Kidney epithelial cell (primary cell): ENCODE data around the gene ACOX3. TPM values are rescaled to one million over a fixed set of nuclear protein-coding genes. Genes with fewer than 3 reads are reported as not detected.
"Not testable (repeated sequence)": the region's sequence is repeated elsewhere in the genome, so short reads cannot be mapped to it uniquely, and the experiment has no call there.

Experiments used
- DNase-seq: peaks from one replicate; pipeline ENCODE4 v3.0.0-alpha.2; 2010; ENCODE audit warnings: low read depth
- H3K27me3 ChIP-seq: 2 replicates; pipeline ENCODE4 v1.6.0; 2011; ENCODE audit warnings: low read length; ENCODE audit not compliant: control insufficient read depth, insufficient read depth
- H3K36me3 ChIP-seq: 2 replicates; pipeline ENCODE4 v1.5.1; 2011; ENCODE audit warnings: low read length; ENCODE audit not compliant: control insufficient read depth, insufficient read depth
- H3K4me3 ChIP-seq: 2 replicates; pipeline ENCODE4 v1.5.1; 2011; ENCODE audit warnings: low read depth, mild to moderate bottlenecking, control low read depth, low read length
- total RNA-seq: library from RNA; depleted of rRNA; stranded (reverse); fragments of >200 nt; gene quantifications from 2 replicates; pipeline ENCODE4 v1.2.3, GENCODE V29; 2015
- TF ChIP-seq, protein P1 (sequence below): IDR thresholded peaks from 2 replicates; pipeline ENCODE4 v1.5.1; 2011; ENCODE audit warnings: mild to moderate bottlenecking, moderate library complexity, low read length, control low read depth, inconsistent platforms; ENCODE audit not compliant: insufficient read depth, poor library complexity, severe bottlenecking

Gene ACOX3
- 36.0 and 37.4 TPM in 2 replicates for total RNA-seq

DNA sequence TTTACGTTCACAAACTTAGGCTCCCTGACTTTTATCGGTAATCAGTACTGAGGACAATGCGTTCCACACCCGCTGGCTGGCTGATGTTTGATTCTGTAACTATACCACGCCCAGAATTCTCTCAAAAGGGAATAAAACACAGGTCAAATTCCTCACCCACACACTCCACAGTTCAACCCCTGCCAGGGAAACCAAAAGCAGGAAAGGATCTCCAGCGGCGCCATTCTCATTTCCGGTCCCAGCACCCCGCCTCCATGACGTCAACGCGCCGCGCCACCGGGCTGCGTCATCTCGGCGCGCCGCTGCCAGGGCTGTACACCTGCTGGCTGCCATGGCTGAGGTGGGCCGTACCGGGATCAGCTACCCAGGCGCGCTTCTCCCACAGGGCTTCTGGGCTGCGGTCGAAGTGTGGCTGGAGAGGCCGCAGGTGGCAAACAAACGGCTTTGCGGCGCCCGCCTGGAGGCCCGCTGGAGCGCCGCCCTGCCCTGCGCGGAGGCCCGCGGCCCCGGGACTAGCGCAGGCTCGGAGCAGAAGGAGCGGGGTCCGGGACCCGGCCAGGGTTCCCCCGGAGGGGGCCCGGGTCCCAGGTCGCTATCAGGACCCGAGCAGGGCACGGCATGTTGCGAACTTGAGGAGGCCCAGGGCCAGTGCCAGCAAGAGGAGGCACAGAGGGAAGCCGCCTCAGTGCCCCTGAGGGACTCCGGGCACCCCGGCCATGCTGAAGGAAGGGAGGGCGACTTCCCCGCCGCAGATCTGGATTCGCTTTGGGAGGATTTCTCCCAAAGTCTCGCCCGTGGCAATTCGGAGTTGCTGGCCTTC is at the start of gene ACOX3, which contains the start of gene TRMT44:
Gene ACOX3, minus strand, starts transcription at position 232 of the 820 bp plus-strand sequence. CDS start 24,202 bp downstream, outside the sequence.
Gene TRMT44, plus strand, starts transcription at position 286 of the 820 bp plus-strand sequence. Its CDS starts 46 bp downstream, at position 332.
- Histone ChIP-seq H3K27me3 (no peaks in the 10 kb centered on the region), H3K36me3 (no peaks in the 10 kb centered on the region), H3K4me3 (peak within 1 kb of the TSS; percentile 84)
- TF ChIP-seq, protein P1, sequence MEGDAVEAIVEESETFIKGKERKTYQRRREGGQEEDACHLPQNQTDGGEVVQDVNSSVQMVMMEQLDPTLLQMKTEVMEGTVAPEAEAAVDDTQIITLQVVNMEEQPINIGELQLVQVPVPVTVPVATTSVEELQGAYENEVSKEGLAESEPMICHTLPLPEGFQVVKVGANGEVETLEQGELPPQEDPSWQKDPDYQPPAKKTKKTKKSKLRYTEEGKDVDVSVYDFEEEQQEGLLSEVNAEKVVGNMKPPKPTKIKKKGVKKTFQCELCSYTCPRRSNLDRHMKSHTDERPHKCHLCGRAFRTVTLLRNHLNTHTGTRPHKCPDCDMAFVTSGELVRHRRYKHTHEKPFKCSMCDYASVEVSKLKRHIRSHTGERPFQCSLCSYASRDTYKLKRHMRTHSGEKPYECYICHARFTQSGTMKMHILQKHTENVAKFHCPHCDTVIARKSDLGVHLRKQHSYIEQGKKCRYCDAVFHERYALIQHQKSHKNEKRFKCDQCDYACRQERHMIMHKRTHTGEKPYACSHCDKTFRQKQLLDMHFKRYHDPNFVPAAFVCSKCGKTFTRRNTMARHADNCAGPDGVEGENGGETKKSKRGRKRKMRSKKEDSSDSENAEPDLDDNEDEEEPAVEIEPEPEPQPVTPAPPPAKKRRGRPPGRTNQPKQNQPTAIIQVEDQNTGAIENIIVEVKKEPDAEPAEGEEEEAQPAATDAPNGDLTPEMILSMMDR, result no peak
- no peak for DNase-seq

DNA sequence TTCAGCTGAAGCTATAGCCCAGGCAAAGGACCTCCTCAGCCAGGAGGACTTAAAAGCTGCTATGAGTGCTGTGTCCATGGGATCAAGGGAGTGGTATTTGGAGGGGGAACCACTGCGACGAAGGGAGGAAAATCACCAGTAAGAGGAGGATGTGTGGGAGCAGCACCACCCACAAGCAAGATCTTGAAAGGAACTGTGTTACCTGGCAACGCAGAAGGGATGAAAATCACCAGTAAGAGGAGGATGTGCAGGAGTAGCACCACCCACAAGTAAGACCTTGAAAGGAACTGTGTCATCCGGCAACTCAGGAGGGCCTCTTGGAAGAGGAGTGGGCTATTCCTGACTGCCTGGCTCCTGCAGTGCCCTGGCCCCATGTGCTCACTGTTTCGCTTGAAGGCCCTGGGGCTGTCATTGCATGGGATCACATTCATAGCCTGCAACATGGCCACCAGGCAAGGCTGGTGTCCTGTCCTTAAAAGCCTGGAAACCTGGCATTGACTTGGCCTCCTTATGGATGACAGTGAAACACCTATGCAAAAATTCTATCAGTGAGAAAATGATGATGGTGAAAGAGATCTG is 48.4 kb upstream of the ACOX3 start:
- no peak overlapping the region for H3K4me3 ChIP-seq
- TF ChIP-seq, protein P1, result no peak
- H3K36me3 ChIP-seq, result no peaks in the 10 kb centered on the region
- DNase-seq, result no peak
- no peaks in the 10 kb centered on the region for H3K27me3 ChIP-seq

DNA sequence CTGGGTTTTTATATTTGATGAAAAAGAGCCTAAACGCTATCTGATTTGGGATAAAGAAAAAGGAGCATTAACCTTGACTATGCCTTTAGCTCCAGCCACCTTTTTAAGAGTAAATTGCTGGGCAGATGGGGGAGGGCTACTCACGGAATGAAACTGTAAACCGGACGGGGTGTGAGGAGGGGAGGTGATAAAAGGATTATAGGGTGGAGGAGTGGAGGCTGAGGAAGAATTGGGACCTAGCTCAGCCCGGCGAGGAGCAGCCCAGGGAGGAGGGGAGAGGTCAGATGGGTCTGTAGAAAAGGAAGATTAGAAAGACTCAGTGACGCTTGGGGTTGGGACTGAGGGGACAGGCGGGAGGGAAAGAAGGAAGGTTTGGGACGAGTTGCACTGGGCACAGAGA is 46.1 kb upstream of the ACOX3 start:
- H3K4me3 ChIP-seq, DNase-seq, H3K36me3 ChIP-seq, H3K27me3 ChIP-seq: not testable (repeated sequence)

DNA sequence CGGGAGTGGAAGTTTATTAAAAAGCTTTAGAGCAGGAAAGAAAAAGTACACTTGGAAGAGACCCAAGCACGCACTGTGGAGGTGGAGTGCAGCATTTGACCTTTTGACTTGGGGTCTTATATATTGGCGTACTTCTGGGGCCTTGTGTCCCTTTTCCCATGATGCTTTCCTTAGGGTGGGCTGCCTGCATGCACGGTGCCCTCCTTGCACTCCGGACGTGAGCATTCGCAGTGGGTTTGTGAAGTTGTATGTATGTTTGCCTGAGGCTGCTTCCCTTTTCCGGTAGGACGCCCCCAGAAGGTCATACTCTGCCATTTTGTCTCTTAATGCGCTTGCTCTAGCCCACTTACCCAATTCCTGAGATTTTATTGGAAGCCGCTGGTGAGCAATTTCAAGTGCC is 39.7 kb upstream of the ACOX3 start:
- TF ChIP-seq, protein P1, result no peak
- no peaks in the 10 kb centered on the region for H3K36me3 ChIP-seq
- no peak for DNase-seq
- no peak overlapping the region for H3K4me3 ChIP-seq
- no peaks in the 10 kb centered on the region for H3K27me3 ChIP-seq

DNA sequence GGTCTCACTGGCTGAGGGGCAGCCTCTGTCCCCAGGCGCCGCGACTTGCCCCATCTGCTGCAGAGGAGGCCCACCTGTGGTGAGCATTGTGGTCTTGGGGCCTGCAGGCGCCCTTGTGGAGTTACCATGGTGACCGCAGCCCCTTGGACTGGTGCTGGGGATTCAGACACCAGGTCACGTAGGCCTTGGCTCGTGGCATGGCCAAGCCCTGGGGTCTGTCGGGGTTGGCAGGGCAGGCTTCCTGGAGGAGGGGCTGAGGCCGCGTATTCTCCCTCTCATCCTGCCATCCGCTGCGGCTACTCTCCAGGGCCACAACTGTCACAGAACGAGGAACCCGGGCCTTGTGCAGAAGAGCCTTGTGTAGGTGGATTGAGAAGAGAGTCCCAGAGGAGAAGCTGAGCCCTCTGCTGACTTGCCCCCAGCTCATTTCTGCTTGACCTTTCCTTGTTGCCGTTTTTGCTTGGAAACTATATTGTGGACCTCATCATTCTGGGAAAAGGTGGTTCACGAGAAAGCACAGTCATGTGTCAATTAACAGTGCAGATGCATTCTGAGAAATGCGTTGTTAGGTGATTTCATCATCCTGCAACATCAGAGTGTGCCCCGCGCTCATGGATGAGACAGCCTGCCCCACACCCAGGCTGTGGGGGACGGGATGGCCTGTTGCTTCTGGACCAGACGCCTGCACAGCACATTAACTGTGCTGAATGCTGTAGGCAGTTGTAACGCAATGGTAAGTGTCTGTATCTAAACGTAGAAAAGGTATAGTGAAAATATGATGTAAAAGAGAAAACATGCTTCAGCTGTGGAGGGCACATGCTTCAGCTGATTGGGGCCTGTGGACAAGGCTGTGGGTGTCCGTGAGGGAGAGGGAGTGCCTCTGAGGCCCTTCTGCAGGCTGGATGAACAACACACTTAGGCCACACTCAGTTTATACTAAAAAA is 38.5 kb upstream of the ACOX3 start:
- Histone ChIP-seq H3K4me3 (no peak overlapping the region), H3K27me3 (no peaks in the 10 kb centered on the region), H3K36me3 (no peaks in the 10 kb centered on the region)
- TF ChIP-seq, protein P1, result no peak
- DNase-seq, result no peak

DNA sequence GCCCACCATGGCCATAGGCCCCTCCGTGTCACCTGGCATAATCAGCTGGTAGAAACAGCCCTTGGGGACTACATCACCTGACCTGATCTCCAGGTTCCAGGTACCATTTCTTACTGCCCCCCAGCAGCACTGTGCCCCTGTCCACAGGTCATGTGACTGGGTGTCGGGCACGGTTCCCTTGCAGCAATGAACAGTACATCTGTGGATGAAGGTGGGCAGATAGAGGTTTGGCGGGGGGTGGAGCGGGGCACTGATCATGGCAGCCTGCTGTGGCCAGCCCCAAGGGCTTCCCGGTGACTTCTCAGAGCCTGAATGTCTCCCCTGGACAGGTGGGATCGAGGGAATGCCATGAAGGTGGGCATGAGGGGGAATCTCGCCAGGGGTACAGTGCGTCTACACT is 37.8 kb upstream of the ACOX3 start:
- TF ChIP-seq, protein P1, result no peak
- no peaks in the 10 kb centered on the region for H3K36me3 ChIP-seq
- no peaks in the 10 kb centered on the region for H3K27me3 ChIP-seq
- no peak overlapping the region for H3K4me3 ChIP-seq
- no peak for DNase-seq
